NCI-H2227 (cell line): Measurements from ENCODE around the gene STARD4.
A peak's percentile ranks its signal among the peaks of the same experiment; 100 is the strongest.

Source experiments
- DNase-seq: peaks from one replicate; lab custom pipeline; 2025; ENCODE audit not compliant: unreplicated experiment; lab: John Stamatoyannopoulos, UW

STARD4 gene

GRCh38 chr5:111528056-111528455 is 15.7 kb upstream of the STARD4 start:
- no peak for DNase-seq

GRCh38 chr5:111520908-111521307 is 8.6 kb upstream of the STARD4 start:
- DNase-seq: no peak

- DNase-seq: no peak
Measured at GRCh38 chr5:111518777-111519176, 6.4 kb upstream of the STARD4 start.

GRCh38 chr5:111517853-111518501 is 5.6 kb upstream of the STARD4 start:
- DNase-seq: no peak

GRCh38 chr5:111514087-111514486 is 1.8 kb upstream of the STARD4 start:
- no peak for DNase-seq

GRCh38 chr5:111513131-111513520 is 791 bp upstream of the STARD4 start:
- DNase-seq: no peak

- peak; percentile 47 for DNase-seq
Measured at GRCh38 chr5:111511831-111512374, 432 bp downstream of the STARD4 start.

GRCh38 chr5:111511174-111511830 is 1.0 kb downstream of the STARD4 start:
- DNase-seq: no peak

GRCh38 chr5:111509119-111509518 is 3.2 kb downstream of the STARD4 start:
- no peak for DNase-seq

GRCh38 chr5:111507276-111507675 is 5.1 kb downstream of the STARD4 start:
- no peak for DNase-seq

- no peak for DNase-seq
Measured at GRCh38 chr5:111505096-111505495, 7.2 kb downstream of the STARD4 start.

- DNase-seq: no peak
Measured at GRCh38 chr5:111502956-111503355, 9.4 kb downstream of the STARD4 start.

GRCh38 chr5:111498346-111498745 is 14.0 kb downstream of the STARD4 start:
- no peak for DNase-seq

- DNase-seq: peak; percentile 6
Measured at GRCh38 chr5:111495159-111495558, 17.2 kb downstream of the STARD4 start.

GRCh38 chr5:111494355-111494999 is 17.9 kb downstream of the STARD4 start:
- DNase-seq: no peak

GRCh38 chr5:111493031-111493430 is 19.3 kb downstream of the STARD4 start:
- no peak for DNase-seq

GRCh38 chr5:111488353-111488752 is 24.0 kb downstream of the STARD4 start:
- no peak for DNase-seq

GRCh38 chr5:111486926-111487325 is 25.4 kb downstream of the STARD4 start:
- no peak for DNase-seq

- DNase-seq: no peak
Measured at GRCh38 chr5:111486055-111486454, 26.3 kb downstream of the STARD4 start.

- DNase-seq: no peak
Measured at GRCh38 chr5:111480346-111480745, 32.0 kb downstream of the STARD4 start.

GRCh38 chr5:111478898-111479297 is 33.4 kb downstream of the STARD4 start:
- no peak for DNase-seq

GRCh38 chr5:111478266-111478665 is 34.1 kb downstream of the STARD4 start:
- DNase-seq: no peak
